ENCODE measurements around the gene GPR4.
A peak's percentile ranks its signal among the peaks of the same experiment; 100 is the strongest.

Gene GPR4

GRCh38 chr19:45601524-45602374 lies at the start of gene GPR4:
TSS of gene GPR4 (minus strand) at chr19:45602212. CDS start at chr19:45591866, 10,346 bp downstream.
- Histone ChIP-seq H3K36me3 (replicated peaks) (no peaks in the 10 kb centered on the region), H3K4me3 (peak within 1 kb of the TSS; percentile 9; the same call in 1 of the 2 replicates), H3K27me3 (ENCODE audit: low read depth) (peaks cover 57% of the 10 kb centered on the region), H3K9me3 (no peaks in the 10 kb centered on the region), H3K4me1 (peaks cover 1% of the 10 kb centered on the region)
- in situ Hi-C loops (cut with MboI; ENCODE audit: low sequenced_read_pairs) = no loop called here
- DNase-seq (ENCODE audit: low spot score in 2 of 2) = peak in 1 of 2 experiments; percentile 65

GRCh38 chr19:45650722-45651121 lies 48.7 kb upstream of the GPR4 start:
- H3K36me3 ChIP-seq (replicated peaks) = no peaks in the 10 kb centered on the region
- H3K9me3 ChIP-seq = no peaks in the 10 kb centered on the region
- H3K4me1 ChIP-seq = peaks cover 4% of the 10 kb centered on the region; the same call in 1 of the 2 replicates
- in situ Hi-C loops (cut with MboI; ENCODE audit: low sequenced_read_pairs) = no loop called here
- H3K4me3 ChIP-seq = no peak overlapping the region
- no peaks in the 10 kb centered on the region for H3K27me3 ChIP-seq (ENCODE audit: low read depth)
- no peak for DNase-seq (ENCODE audit: low spot score in 2 of 2)

GRCh38 chr19:45646345-45646698 lies 44.3 kb upstream of the GPR4 start:
- Histone ChIP-seq H3K4me1 (peaks cover 14% of the 10 kb centered on the region), H3K27me3 (ENCODE audit: low read depth) (no peaks in the 10 kb centered on the region), H3K36me3 (replicated peaks) (no peaks in the 10 kb centered on the region), H3K4me3 (peak overlapping the region; percentile 29), H3K9me3 (no peaks in the 10 kb centered on the region)
- DNase-seq (ENCODE audit: low spot score in 2 of 2) = no peak
- in situ Hi-C loops (cut with MboI; ENCODE audit: low sequenced_read_pairs) = loop anchor here (10.0 kb wide), 1 partner anchor 132 kb away; no protein-coding TSS in a partner anchor

DNA sequence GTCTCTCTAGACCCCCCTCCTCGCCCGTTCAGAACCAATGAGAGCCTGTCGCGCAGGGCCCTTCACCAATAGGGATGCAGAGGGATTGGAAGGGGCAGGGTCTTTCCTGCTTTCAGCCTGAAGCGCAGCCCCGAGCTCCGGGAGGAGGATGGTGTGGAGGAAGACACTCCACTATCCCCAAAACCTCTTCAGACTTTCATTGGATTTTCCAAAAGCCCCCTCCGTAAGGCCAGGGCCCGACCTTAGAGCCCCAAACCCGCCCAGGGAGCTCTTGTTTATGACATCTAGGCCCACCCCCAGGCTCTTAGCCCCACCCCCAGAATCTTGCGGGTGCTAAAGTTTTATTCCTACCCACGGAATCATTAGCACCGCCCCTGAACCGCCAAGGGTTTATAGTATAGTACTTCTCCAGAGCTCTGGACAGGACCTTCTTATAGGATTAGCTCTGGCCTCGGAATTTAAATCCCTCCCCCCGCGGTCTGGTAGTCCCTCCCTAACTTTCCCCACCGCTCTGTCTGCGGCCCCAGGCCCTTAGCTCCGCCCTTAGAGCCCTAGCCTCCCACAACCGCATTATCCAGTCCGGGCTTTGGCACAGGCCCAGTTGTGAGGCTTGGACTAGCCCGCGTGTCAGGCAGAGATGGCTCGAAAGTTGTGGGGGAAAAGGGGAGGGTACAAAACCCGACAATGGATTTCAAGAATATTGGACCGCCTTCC lies 43.8 kb upstream of the GPR4 start:
- Histone ChIP-seq H3K4me3 (peak overlapping the region; percentile 29), H3K27me3 (ENCODE audit: low read depth) (no peaks in the 10 kb centered on the region), H3K36me3 (replicated peaks) (no peaks in the 10 kb centered on the region), H3K4me1 (peaks cover 17% of the 10 kb centered on the region), H3K9me3 (no peaks in the 10 kb centered on the region)
- in situ Hi-C loops (cut with MboI; ENCODE audit: low sequenced_read_pairs) = loop anchor here (10.0 kb wide), 1 partner anchor 131 kb away; no protein-coding TSS in a partner anchor
- peak; percentile 95 to 98 for DNase-seq (ENCODE audit: low spot score in 2 of 2)

GRCh38 chr19:45645068-45645630 lies 43.1 kb upstream of the GPR4 start:
- Histone ChIP-seq H3K4me3 (peak overlapping the region; percentile 29), H3K36me3 (replicated peaks) (no peaks in the 10 kb centered on the region), H3K9me3 (no peaks in the 10 kb centered on the region), H3K4me1 (peaks cover 21% of the 10 kb centered on the region), H3K27me3 (ENCODE audit: low read depth) (no peaks in the 10 kb centered on the region)
- in situ Hi-C loops (cut with MboI; ENCODE audit: low sequenced_read_pairs) = loop anchor here (10.0 kb wide), 1 partner anchor 130 kb away; no protein-coding TSS in a partner anchor
- DNase-seq (ENCODE audit: low spot score in 2 of 2) = no peak

DNA sequence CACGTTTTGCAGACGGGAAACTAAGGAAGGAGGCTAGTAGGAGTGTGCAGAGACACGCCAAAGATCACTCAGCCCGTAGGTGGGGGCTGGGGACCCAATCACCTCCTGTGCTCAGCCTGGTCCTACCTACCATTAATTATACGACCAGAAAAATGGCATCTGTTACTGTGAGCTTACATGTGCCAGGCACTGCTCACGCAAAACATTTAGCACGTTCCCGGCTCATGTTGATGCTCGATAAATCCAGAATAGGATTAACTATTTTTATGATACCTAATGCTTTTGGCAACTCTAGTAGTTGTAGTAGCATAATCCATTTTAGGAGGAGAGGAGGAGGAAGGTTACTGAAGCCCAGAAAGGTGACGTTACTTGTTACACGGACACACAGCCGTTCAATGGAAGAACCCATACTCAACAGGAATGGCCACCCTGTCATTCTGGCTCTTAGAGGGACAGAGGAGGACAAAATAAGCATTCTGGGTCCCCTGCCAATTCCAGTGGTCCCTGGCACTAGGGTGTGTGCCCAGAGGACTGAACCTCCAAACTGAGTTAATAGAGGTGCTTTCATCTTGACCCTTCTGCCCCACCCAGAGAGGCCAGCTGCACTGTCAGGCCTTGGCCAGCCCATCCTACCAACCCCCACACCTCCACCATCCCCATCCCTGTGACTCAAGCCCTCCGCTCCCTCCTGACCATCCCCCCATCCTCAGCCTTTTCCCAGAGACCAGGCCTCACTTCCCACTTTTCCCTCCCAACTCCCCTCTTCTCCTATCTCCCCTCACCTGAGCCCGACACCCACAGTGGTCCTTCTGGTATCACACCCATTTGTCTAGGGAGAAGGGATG lies 42.1 kb upstream of the GPR4 start:
- H3K9me3 ChIP-seq = no peaks in the 10 kb centered on the region
- no peaks in the 10 kb centered on the region for H3K36me3 ChIP-seq (replicated peaks)
- peaks cover 27% of the 10 kb centered on the region for H3K4me1 ChIP-seq
- H3K4me3 ChIP-seq = no peak overlapping the region
- no peaks in the 10 kb centered on the region for H3K27me3 ChIP-seq (ENCODE audit: low read depth)
- DNase-seq (ENCODE audit: low spot score in 2 of 2) = no peak
- in situ Hi-C loops (cut with MboI; ENCODE audit: low sequenced_read_pairs) = loop anchor here (10.0 kb wide), 1 partner anchor 129 kb away; no protein-coding TSS in a partner anchor

DNA sequence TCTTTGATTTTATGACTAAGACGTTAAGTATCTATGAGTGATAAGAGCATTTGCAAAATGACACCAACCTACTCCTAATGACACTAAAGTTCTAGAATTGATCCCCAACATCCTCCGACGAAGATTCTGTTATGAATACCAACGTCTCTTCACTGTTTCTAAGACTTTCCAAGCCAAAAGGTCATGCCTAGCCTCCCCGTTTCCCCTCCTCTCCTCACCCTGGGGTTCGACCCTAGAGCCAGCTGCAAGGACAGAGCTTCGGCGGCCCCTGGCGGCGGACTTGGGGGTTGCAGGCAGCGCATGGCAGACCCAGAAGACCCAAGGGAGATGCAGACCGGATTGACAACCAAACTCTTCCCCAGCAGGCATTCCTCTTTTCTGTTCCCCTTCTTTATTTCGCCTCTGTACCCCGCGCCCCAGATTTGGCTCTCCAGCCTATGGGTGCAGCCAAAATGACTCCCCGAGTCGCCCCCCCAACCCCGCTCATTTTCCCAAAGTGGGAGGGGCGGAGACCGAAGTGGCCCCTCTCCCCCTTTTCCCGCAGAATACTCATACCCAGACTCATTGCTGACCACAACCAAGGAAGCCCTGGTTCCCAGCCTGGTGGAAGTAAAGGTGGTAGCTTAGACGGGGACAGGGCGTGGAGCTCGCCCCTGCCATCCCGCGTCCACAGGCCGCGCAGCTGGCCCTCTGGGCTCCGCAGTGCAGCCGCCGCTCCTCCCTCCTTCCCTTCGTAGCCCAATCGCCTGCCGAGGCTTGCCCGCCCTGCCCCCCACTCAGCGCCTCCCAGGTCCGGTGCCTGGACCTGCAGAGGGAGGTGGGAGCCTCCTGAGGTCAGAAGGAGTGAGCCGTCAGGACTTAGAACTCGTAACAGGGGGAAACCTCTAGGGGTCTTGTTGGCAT lies 41.3 kb upstream of the GPR4 start:
- H3K27me3 ChIP-seq (ENCODE audit: low read depth) = no peaks in the 10 kb centered on the region
- DNase-seq (ENCODE audit: low spot score in 2 of 2) = peak; percentile 76 to 96
- H3K36me3 ChIP-seq (replicated peaks) = no peaks in the 10 kb centered on the region
- H3K4me3 ChIP-seq = peak overlapping the region; percentile 7; the same call in 1 of the 2 replicates
- H3K9me3 ChIP-seq = no peaks in the 10 kb centered on the region
- H3K4me1 ChIP-seq = peaks cover 33% of the 10 kb centered on the region
- in situ Hi-C loops (cut with MboI; ENCODE audit: low sequenced_read_pairs) = loop anchor here (10.0 kb wide), 1 partner anchor 128 kb away; no protein-coding TSS in a partner anchor

DNA sequence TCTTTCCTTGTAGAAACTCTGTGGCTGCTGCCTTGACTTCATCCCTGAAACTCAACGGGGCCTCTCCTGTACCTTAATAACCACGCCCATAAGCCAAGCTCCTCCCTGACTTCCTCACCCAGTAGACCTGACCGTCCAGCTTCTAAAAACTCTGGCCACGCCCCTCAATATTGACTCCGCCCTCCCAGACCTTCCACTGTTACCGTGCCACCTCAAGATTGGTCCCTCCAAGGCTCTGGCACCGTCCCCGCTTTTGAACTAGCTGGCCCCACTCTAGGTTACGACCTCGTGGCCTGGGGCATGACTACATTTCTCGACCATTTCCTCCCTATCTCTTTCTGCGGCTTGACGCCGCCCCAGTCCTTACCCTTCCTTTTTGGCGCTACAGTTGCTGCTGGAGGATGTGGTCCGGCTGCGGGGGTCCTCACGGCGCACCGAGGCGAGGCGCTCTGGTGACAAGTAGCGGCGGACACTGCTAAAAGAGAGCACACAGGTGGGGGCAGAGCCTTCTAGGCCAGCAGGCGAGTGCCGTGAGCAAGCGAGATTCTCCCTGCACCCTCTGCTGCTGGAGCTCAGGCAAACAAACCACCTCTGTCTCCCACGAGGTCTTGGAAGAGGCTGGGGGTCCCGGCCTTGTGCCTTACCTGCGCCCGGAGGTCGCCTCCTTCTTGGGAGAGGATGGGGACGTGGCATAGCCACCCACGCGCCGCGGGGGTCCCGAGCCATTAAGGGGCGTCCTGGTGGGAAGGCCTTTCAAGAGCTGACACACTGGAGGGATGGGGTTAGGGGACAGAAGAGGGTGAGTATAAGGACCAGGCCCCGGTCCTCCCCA lies 39.5 kb upstream of the GPR4 start:
- Histone ChIP-seq H3K4me1 (peaks cover 33% of the 10 kb centered on the region), H3K36me3 (replicated peaks) (no peaks in the 10 kb centered on the region; the same call in 1 of the 2 replicates), H3K27me3 (ENCODE audit: low read depth) (no peaks in the 10 kb centered on the region), H3K4me3 (peak overlapping the region; percentile 26), H3K9me3 (no peaks in the 10 kb centered on the region)
- in situ Hi-C loops (cut with MboI; ENCODE audit: low sequenced_read_pairs) = loop anchor here (10.0 kb wide), 1 partner anchor 127 kb away; no protein-coding TSS in a partner anchor
- DNase-seq (ENCODE audit: low spot score in 2 of 2) = peak; percentile 91 to 99

DNA sequence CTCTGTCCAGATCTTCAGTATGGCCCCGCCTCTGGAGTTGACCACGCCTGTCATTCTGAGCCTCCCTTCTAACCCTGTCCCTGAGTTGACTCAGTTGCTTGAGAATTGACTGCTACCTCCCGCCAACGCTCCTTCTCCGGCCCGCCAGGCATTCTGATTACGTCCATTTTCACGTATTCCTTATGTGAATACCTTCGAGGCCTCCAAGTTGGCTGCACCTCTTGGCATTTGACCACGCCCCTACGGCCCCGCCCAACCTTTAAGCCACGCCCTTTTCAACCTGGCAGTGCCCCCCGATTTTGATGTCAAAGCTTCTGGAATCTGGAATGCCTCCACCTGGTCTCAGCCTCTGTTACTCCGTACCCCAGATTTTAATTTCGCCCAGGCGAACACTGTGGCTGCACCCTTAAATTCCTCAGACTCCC lies 38.8 kb upstream of the GPR4 start:
- no peak for DNase-seq (ENCODE audit: low spot score in 2 of 2)
- peaks cover 30% of the 10 kb centered on the region for H3K4me1 ChIP-seq
- H3K27me3 ChIP-seq (ENCODE audit: low read depth) = no peaks in the 10 kb centered on the region
- no peaks in the 10 kb centered on the region; the same call in 1 of the 2 replicates for H3K36me3 ChIP-seq (replicated peaks)
- H3K4me3 ChIP-seq = no peak overlapping the region
- no peaks in the 10 kb centered on the region for H3K9me3 ChIP-seq
- in situ Hi-C loops (cut with MboI; ENCODE audit: low sequenced_read_pairs) = loop anchor here (10.0 kb wide), 1 partner anchor 126 kb away; no protein-coding TSS in a partner anchor

GRCh38 chr19:45638930-45639729 lies 37.1 kb upstream of the GPR4 start, which contains the start of gene EML2:
TSS of gene EML2 (minus strand) at chr19:45639397. CDS start at chr19:45639376, 21 bp downstream.
- no peaks in the 10 kb centered on the region; the same call in 1 of the 2 replicates for H3K36me3 ChIP-seq (replicated peaks)
- no peaks in the 10 kb centered on the region for H3K27me3 ChIP-seq (ENCODE audit: low read depth)
- peaks cover 30% of the 10 kb centered on the region for H3K4me1 ChIP-seq
- no peaks in the 10 kb centered on the region for H3K9me3 ChIP-seq
- in situ Hi-C loops (cut with MboI; ENCODE audit: low sequenced_read_pairs) = no loop called here
- H3K4me3 ChIP-seq = peak within 1 kb of the TSS; percentile 43
- DNase-seq (ENCODE audit: low spot score in 2 of 2) = peak; percentile 69 to 83

All from HAP-1 (cell line).